ENCODE data around the gene EXOSC5. TPM values are rescaled to one million over a fixed set of nuclear protein-coding genes. Genes with fewer than 3 reads are reported as not detected.
A peak's percentile ranks its signal among the peaks of the same experiment; 100 is the strongest.
"Not testable (repeated sequence)": the region's sequence is repeated elsewhere in the genome, so short reads cannot be mapped to it uniquely, and the experiment has no call there.

EXOSC5 gene
- total RNA-seq, 1 donor from 2014 or later = 12.2 TPM

DNA sequence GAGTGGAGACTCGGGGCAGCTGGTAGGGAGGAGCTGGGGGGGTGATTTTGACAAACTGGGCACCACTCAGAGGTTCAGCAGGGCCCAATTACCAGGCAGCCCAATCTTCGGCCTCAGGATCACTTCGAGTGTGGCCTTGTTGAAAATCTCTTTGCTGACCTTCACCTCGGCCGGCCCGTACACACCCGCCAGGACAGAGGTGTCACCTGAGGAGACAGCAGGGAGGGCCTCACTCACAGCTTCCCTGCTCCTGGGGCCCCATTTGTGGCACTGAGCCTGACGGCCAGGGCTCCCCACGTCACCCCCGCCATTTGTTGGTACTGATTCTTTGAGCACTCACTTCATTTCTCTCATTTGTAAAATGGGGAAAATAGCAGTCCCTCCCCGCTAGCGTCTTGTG is 4.4 kb downstream of the EXOSC5 start:
- Mint-ChIP-seq H3K27me3 (ENCODE audit: low read depth) (no peaks in the 10 kb centered on the region), H3K27ac (no peak overlapping the region), H3K36me3 (peaks cover 5% of the 10 kb centered on the region), H3K9me3 (no peaks in the 10 kb centered on the region), H3K4me1 (peaks cover 18% of the 10 kb centered on the region), H3K4me3 (no peak overlapping the region)
- no peak for TF ChIP-seq CTCF (IDR thresholded peaks at IDR 0.05; ENCODE audit: unreplicated experiment)
- no peak for DNase-seq (ENCODE audit: low spot score in 2 of 2, unreplicated experiment in 2 of 2)

DNA sequence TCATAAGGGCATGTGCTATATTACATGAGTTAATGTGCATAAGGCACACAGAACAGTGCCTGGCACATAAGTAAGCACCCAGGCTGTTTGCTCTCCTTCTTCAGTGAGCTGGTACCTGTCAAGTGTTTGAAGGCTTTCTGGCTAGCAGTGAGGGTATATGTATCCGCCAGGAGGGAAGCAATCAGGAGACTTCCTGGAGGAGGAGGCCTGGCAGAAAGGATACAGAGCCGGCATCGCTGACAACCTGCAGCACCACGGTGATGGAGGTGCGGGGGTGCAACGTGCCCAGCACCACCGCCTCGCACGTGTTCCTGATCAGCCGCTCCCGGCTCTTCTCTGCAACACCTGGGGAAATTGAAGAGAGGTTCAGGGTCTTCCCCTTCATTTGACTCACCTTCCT is 5.5 kb downstream of the EXOSC5 start:
- no peak for TF ChIP-seq CTCF (IDR thresholded peaks at IDR 0.05; ENCODE audit: unreplicated experiment)
- H3K4me3 Mint-ChIP-seq = no peak overlapping the region
- no peaks in the 10 kb centered on the region for H3K27me3 Mint-ChIP-seq (ENCODE audit: low read depth)
- DNase-seq (ENCODE audit: low spot score in 2 of 2, unreplicated experiment in 2 of 2) = no peak
- peaks cover 12% of the 10 kb centered on the region for H3K4me1 Mint-ChIP-seq
- no peak overlapping the region for H3K27ac Mint-ChIP-seq
- no peaks in the 10 kb centered on the region for H3K9me3 Mint-ChIP-seq
- peaks cover 5% of the 10 kb centered on the region for H3K36me3 Mint-ChIP-seq

DNA sequence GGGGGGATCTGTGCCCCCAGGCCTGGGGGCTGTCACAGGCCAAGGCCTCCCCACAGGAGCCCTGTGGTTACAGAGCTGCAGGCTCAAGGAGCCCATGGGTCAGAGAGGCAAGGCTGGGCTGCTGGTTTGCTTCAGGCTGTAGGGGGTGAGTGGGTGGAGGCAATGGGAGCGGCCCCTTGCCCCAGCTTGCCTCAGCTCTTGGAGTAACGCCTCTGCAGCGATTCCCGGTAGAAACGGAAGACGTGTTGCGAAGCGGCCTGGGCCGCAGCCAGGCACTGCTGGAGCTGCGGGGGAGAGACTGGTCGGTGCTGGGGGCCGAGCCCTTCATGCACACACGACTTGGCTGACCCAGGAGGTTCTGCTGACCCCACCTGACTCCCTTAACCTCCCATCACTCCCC is 10.7 kb downstream of the EXOSC5 start:
- DNase-seq (ENCODE audit: low spot score in 2 of 2, unreplicated experiment in 2 of 2) = no peak
- Mint-ChIP-seq H3K4me3 (no peak overlapping the region), H3K4me1 (no peaks in the 10 kb centered on the region), H3K27ac (no peak overlapping the region), H3K27me3 (ENCODE audit: low read depth) (no peaks in the 10 kb centered on the region), H3K36me3 (peaks cover 17% of the 10 kb centered on the region), H3K9me3 (no peaks in the 10 kb centered on the region)
- TF ChIP-seq CTCF (IDR thresholded peaks at IDR 0.05; ENCODE audit: unreplicated experiment) = no peak

- no peaks in the 10 kb centered on the region for H3K4me1 Mint-ChIP-seq
- peaks cover 13% of the 10 kb centered on the region for H3K36me3 Mint-ChIP-seq
- no peak overlapping the region for H3K4me3 Mint-ChIP-seq
- H3K27ac Mint-ChIP-seq = no peak overlapping the region
- no peaks in the 10 kb centered on the region for H3K27me3 Mint-ChIP-seq (ENCODE audit: low read depth)
- no peaks in the 10 kb centered on the region for H3K9me3 Mint-ChIP-seq
- DNase-seq (ENCODE audit: low spot score in 2 of 2, unreplicated experiment in 2 of 2) = no peak
- TF ChIP-seq CTCF (IDR thresholded peaks at IDR 0.05; ENCODE audit: unreplicated experiment) = no peak
These were observed 12.8 kb downstream of the EXOSC5 start for GRCh38 chr19:41384351-41384750.

DNA sequence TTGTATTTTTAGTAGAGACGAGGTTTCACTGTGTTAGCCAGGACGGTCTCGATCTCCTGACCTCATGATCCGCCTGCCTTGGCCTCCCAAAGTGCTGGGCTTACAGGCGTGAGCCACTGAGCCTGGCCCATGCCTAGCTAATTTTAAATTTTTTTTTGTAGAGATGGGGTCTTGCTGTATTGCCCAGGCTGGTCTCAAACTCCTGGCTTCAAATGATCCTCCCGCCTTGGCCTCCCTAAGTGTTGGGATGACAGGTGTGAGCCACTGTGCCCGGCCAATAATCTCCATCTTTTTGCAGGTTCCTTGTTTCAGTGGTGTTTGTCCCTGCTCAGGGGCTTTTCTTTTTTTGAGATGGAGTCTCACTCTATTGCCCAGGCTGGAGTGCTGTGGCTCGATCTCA is 15.6 kb downstream of the EXOSC5 start:
- not testable (repeated sequence) for H3K27ac Mint-ChIP-seq; H3K4me1 Mint-ChIP-seq; DNase-seq (ENCODE audit: low spot score in 2 of 2, unreplicated experiment in 2 of 2); H3K9me3 Mint-ChIP-seq; H3K27me3 Mint-ChIP-seq (ENCODE audit: low read depth); H3K4me3 Mint-ChIP-seq
- H3K36me3 Mint-ChIP-seq = peaks cover 15% of the 10 kb centered on the region

DNA sequence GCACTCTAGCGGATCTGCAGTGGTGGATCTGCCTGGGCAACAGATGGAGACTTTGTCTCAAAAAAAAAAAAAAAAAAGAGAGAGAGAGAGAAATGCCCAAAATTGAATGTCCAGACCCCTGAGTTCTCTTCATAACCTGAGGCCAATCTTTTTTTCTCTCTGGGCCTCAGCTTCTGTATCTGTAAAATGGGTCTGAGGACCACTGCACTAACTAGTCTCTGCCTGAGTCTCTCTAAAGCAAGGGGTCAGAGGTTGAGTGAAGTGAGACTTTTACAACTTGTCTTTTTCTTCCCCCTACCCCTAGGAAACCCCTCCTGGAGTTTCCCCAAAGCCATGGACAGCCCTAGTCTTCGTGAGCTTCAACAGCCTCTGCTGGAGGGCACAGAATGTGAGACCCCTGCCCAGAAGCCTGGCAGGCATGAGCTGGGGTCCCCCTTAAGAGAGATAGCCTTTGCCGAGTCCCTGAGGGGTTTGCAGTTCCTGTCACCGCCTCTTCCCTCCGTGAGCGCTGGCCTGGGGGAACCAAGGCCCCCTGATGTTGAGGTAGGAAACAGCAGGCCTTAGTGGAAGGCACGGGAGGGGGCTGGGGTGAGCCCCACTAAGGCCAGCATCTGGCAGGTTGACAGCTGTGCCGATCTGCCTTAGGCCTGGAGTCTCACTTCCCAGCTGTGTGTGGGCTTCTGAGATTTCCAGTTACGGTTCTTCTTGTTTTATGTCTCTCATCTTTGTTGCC is 19.0 kb downstream of the EXOSC5 start:
- Mint-ChIP-seq H3K36me3 (peaks cover 6% of the 10 kb centered on the region), H3K27me3 (ENCODE audit: low read depth) (no peaks in the 10 kb centered on the region), H3K9me3 (no peaks in the 10 kb centered on the region), H3K4me1 (peaks cover 15% of the 10 kb centered on the region), H3K4me3 (peak overlapping the region; percentile 4), H3K27ac (peak overlapping the region; percentile 82)
- DNase-seq (ENCODE audit: low spot score in 2 of 2, unreplicated experiment in 2 of 2) = no peak
- TF ChIP-seq CTCF (IDR thresholded peaks at IDR 0.05; ENCODE audit: unreplicated experiment) = no peak

All from mesothelial cell of epicardium (in vitro differentiated cells).